ENCODE measurements around the gene CST9. TPM values are rescaled to one million over a fixed set of nuclear protein-coding genes. Genes with fewer than 3 reads are reported as not detected.

CST9 gene
- total RNA-seq, 1 experiment from 2014 or later: not detected

GRCh38 chr20:23569570-23569969 is 36.1 kb downstream of the CST9 start:
- H2BK20ac ChIP-seq (ENCODE audit: low read depth, low read length, poor library complexity, severe bottlenecking): no peak overlapping the region
- no peak overlapping the region for H3K27ac ChIP-seq (ENCODE audit: insufficient read length, low read depth, low read length)
- Mint-ChIP-seq H3K27ac (no peak overlapping the region), H3K36me3 (ENCODE audit: insufficient read depth in 1 of 3, low read depth in 3 of 3) (0 out of 7 replicates have a peak, but pooled peaks cover 0 to 8% (median 0%) of the 10 kb centered on the region in 3 experiments), H3K9me3 (peaks cover 2 to 6% of the 10 kb centered on the region in 2 experiments; a peak in 4 of 5 replicates), H3K4me1 (no peaks in the 10 kb centered on the region), H3K4me3 (no peak overlapping the region), H3K27me3 (ENCODE audit: low read depth) (peaks cover 7% of the 10 kb centered on the region)
- H3K79me1 ChIP-seq (ENCODE audit: insufficient read depth, low read depth, low read length, poor library complexity, severe bottlenecking): no peaks in the 10 kb centered on the region
- no peak overlapping the region for H4K91ac ChIP-seq (ENCODE audit: insufficient read length, low read depth, low read length)
- no peak overlapping the region for H2BK12ac ChIP-seq (ENCODE audit: insufficient read length, low read depth, low read length)
- H2BK15ac ChIP-seq (ENCODE audit: low read depth, low read length): no peak overlapping the region
- no peaks in the 10 kb centered on the region for H3K79me2 ChIP-seq (ENCODE audit: insufficient read depth, low read length)
- no peak overlapping the region for H3T11ph ChIP-seq (ENCODE audit: low read length)
- WGBS (ENCODE audit: extremely low coverage, insufficient read length, low lambda C conversion rate): no CpG with 5 or more reads among the region's 1 CpG
- H4K5ac ChIP-seq (ENCODE audit: insufficient read length, low read depth, low read length): no peak overlapping the region
- no peak overlapping the region for H3K4ac ChIP-seq (ENCODE audit: low read depth, low read length)
- no peak overlapping the region for H3K18ac ChIP-seq (ENCODE audit: insufficient read length, low read depth, low read length)
- H3K27me3 ChIP-seq (ENCODE audit: insufficient read depth, low read length): no peaks in the 10 kb centered on the region
- no peak overlapping the region for H2BK120ac ChIP-seq (ENCODE audit: low read depth, low read length, poor library complexity, severe bottlenecking)
- no peak overlapping the region for H3K4me2 ChIP-seq (ENCODE audit: insufficient read depth, insufficient read length, low read length)
- H4K8ac ChIP-seq (replicated peaks; ENCODE audit: insufficient read length, low read depth, low read length): no peak overlapping the region
- no peak overlapping the region for H2AK5ac ChIP-seq (ENCODE audit: insufficient read length, low read length)
- no peak overlapping the region for H3K23ac ChIP-seq (ENCODE audit: insufficient read length, low read depth, low read length)
- H3K14ac ChIP-seq (ENCODE audit: insufficient read depth, low read length): no peak overlapping the region
- no peaks in the 10 kb centered on the region for H4K20me1 ChIP-seq (ENCODE audit: control insufficient read depth, insufficient read depth, insufficient read length)
- H2BK5ac ChIP-seq (ENCODE audit: insufficient read length, low read length): no peak overlapping the region
- no peak overlapping the region for H3K56ac ChIP-seq (ENCODE audit: insufficient read length, low read depth, low read length)
- H2AFZ ChIP-seq (ENCODE audit: low read length): no peak overlapping the region
- H3K4me1 ChIP-seq (ENCODE audit: insufficient read depth, low read length): no peaks in the 10 kb centered on the region
- H3K9me3 ChIP-seq (ENCODE audit: control insufficient read depth, low read depth, low read length): no peaks in the 10 kb centered on the region
- no peak for TF ChIP-seq CTCF (conservative IDR thresholded peaks at IDR 0.05)
- no peak for DNase-seq
- no peaks in the 10 kb centered on the region for H3K23me2 ChIP-seq (ENCODE audit: insufficient read length, low read depth, low read length, poor library complexity, severe bottlenecking)
- no peak overlapping the region for H3K9ac ChIP-seq (ENCODE audit: extremely low read depth, insufficient read length, low read length)
